ENCODE measurements around the gene LNPEP. TPM values are rescaled to one million over a fixed set of nuclear protein-coding genes. Genes with fewer than 3 reads are reported as not detected.

Gene LNPEP
- total RNA-seq, 1 donor from 2014 or later: 36.3 TPM

DNA sequence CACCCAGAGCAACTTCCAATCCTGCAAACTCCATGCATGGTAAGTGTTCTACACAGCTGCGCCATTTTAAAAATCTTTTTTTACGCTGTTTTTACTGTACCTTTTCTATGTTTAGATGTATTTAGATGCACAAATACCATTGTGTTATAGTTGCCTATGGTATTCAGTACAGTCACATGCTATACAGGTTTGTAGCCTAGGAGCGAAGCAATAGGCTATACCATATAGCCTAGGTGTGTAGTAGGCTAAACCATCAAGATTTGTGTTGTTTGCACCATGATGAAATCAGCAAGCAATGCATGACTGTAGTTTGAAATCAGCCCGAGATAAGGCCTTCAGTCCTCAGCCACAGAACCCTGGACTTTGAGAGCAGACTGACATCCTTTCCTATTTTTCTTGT is 105.4 kb downstream of the LNPEP start:
- no peaks in the 10 kb centered on the region for H3K79me2 ChIP-seq (ENCODE audit: insufficient read depth, low read length)
- no peak for TF ChIP-seq EZH2 (IDR thresholded peaks at IDR 0.05; ENCODE audit: insufficient read depth, low read length)
- TF ChIP-seq, protein P1, sequence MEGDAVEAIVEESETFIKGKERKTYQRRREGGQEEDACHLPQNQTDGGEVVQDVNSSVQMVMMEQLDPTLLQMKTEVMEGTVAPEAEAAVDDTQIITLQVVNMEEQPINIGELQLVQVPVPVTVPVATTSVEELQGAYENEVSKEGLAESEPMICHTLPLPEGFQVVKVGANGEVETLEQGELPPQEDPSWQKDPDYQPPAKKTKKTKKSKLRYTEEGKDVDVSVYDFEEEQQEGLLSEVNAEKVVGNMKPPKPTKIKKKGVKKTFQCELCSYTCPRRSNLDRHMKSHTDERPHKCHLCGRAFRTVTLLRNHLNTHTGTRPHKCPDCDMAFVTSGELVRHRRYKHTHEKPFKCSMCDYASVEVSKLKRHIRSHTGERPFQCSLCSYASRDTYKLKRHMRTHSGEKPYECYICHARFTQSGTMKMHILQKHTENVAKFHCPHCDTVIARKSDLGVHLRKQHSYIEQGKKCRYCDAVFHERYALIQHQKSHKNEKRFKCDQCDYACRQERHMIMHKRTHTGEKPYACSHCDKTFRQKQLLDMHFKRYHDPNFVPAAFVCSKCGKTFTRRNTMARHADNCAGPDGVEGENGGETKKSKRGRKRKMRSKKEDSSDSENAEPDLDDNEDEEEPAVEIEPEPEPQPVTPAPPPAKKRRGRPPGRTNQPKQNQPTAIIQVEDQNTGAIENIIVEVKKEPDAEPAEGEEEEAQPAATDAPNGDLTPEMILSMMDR (IDR thresholded peaks at IDR 0.05; ENCODE audit: insufficient read depth, low read depth, low read length): no peak
- Mint-ChIP-seq H3K9me3 (ENCODE audit: unreplicated experiment) (peaks cover 2% of the 10 kb centered on the region), H3K27me3 (ENCODE audit: low read depth, unreplicated experiment) (no peaks in the 10 kb centered on the region), H3K27ac (ENCODE audit: unreplicated experiment) (no peak overlapping the region), H3K36me3 (ENCODE audit: low read depth, unreplicated experiment) (peaks cover 7% of the 10 kb centered on the region), H3K4me3 (ENCODE audit: unreplicated experiment) (no peak overlapping the region), H3K4me1 (ENCODE audit: low read depth, unreplicated experiment) (peaks cover 7% of the 10 kb centered on the region)
- no peaks in the 10 kb centered on the region for H4K20me1 ChIP-seq (ENCODE audit: insufficient read depth, low read length)
- peaks cover 2% of the 10 kb centered on the region for H3K4me1 ChIP-seq (ENCODE audit: insufficient read depth, low read length)
- no peaks in the 10 kb centered on the region for H3K27me3 ChIP-seq (ENCODE audit: insufficient read depth, low read length)
- H3K4me3 ChIP-seq (ENCODE audit: insufficient read depth, low read depth, low read length): no peak overlapping the region
- H3K36me3 ChIP-seq (ENCODE audit: insufficient read depth, low read length): no peaks in the 10 kb centered on the region
- no peak overlapping the region for H2AFZ ChIP-seq (ENCODE audit: low read depth, low read length)
- no peak overlapping the region for H3K9ac ChIP-seq (ENCODE audit: low read length)
- no peak overlapping the region for H3K27ac ChIP-seq (ENCODE audit: low read depth, low read length)
- no peak for DNase-seq (ENCODE audit: low read depth)
- no peak overlapping the region for H3K4me2 ChIP-seq (ENCODE audit: low read length)
- no peak for FAIRE-seq
- no peaks in the 10 kb centered on the region for H3K9me3 ChIP-seq (ENCODE audit: insufficient read depth, low read depth, low read length)

DNA sequence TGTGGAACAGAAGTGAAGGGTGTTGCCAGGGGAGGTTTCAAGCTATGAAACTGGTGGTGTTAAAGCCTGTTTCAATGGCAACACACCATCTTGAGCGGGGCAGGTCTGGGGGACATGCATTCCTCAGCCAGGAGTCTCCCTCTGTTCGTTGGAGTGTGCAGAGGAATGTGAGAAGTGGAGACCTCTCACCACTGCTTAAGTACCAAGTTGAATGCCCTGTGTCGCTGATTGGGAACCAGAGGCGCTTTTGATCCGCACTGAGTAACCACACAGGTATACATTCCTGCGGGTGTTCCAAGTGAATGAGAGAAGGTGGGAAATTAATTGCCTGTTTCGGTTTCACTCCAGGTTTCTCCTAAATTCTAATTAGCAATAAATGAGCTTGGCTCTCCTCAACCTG is 107.1 kb downstream of the LNPEP start:
- Mint-ChIP-seq H3K4me1 (ENCODE audit: low read depth, unreplicated experiment) (peaks cover 16% of the 10 kb centered on the region), H3K27me3 (ENCODE audit: low read depth, unreplicated experiment) (no peaks in the 10 kb centered on the region), H3K4me3 (ENCODE audit: unreplicated experiment) (no peak overlapping the region), H3K9me3 (ENCODE audit: unreplicated experiment) (peaks cover 2% of the 10 kb centered on the region), H3K36me3 (ENCODE audit: low read depth, unreplicated experiment) (no peaks in the 10 kb centered on the region), H3K27ac (ENCODE audit: unreplicated experiment) (no peak overlapping the region)
- no peak for FAIRE-seq
- Histone ChIP-seq H4K20me1 (ENCODE audit: insufficient read depth, low read length) (no peaks in the 10 kb centered on the region), H3K4me1 (ENCODE audit: insufficient read depth, low read length) (peaks cover 4% of the 10 kb centered on the region), H3K27ac (ENCODE audit: low read depth, low read length) (no peak overlapping the region), H3K79me2 (ENCODE audit: insufficient read depth, low read length) (no peaks in the 10 kb centered on the region), H3K4me2 (ENCODE audit: low read length) (no peak overlapping the region), H3K9me3 (ENCODE audit: insufficient read depth, low read depth, low read length) (no peaks in the 10 kb centered on the region), H3K36me3 (ENCODE audit: insufficient read depth, low read length) (no peaks in the 10 kb centered on the region), H3K9ac (ENCODE audit: low read length) (no peak overlapping the region), H2AFZ (ENCODE audit: low read depth, low read length) (no peak overlapping the region), H3K27me3 (ENCODE audit: insufficient read depth, low read length) (no peaks in the 10 kb centered on the region), H3K4me3 (ENCODE audit: insufficient read depth, low read depth, low read length) (no peak overlapping the region)
- TF ChIP-seq EZH2 (IDR thresholded peaks at IDR 0.05; ENCODE audit: insufficient read depth, low read length): no peak
- TF ChIP-seq, protein P1 (IDR thresholded peaks at IDR 0.05; ENCODE audit: insufficient read depth, low read depth, low read length): no peak
- DNase-seq (ENCODE audit: low read depth): no peak

DNA sequence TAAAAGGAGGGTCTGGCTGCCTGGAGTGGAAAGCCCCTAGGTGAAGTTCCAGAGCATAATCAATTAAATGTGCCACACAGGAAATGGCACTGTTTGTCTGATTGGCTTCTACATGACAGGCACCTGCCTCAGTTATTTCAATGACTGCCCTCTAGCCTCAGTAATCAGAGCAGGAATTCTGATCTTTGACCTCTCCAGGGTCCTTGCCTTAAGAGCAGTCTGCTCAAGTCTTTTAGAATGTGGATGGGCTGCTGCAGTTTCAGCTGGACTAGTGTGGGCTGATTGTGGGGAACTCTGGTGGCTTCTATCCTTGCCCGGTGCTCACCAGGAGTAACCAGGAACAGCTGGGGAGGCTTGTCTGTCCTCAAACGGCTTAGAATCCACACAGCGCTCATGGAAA is 107.6 kb downstream of the LNPEP start:
- Mint-ChIP-seq H3K27ac (ENCODE audit: unreplicated experiment) (no peak overlapping the region), H3K9me3 (ENCODE audit: unreplicated experiment) (peaks cover 2% of the 10 kb centered on the region)

More for the DNA sequence above, 107.6 kb downstream of the LNPEP start:
- Histone ChIP-seq H3K4me3 (ENCODE audit: insufficient read depth, low read depth, low read length) (no peak overlapping the region), H3K27me3 (ENCODE audit: insufficient read depth, low read length) (no peaks in the 10 kb centered on the region), H3K27ac (ENCODE audit: low read depth, low read length) (no peak overlapping the region), H3K79me2 (ENCODE audit: insufficient read depth, low read length) (no peaks in the 10 kb centered on the region), H3K36me3 (ENCODE audit: insufficient read depth, low read length) (no peaks in the 10 kb centered on the region), H4K20me1 (ENCODE audit: insufficient read depth, low read length) (no peaks in the 10 kb centered on the region), H3K9me3 (ENCODE audit: insufficient read depth, low read depth, low read length) (no peaks in the 10 kb centered on the region), H3K4me1 (ENCODE audit: insufficient read depth, low read length) (peaks cover 4% of the 10 kb centered on the region), H3K9ac (ENCODE audit: low read length) (no peak overlapping the region), H2AFZ (ENCODE audit: low read depth, low read length) (no peak overlapping the region), H3K4me2 (ENCODE audit: low read length) (no peak overlapping the region)
- no peak for DNase-seq (ENCODE audit: low read depth)
- no peak for TF ChIP-seq EZH2 (IDR thresholded peaks at IDR 0.05; ENCODE audit: insufficient read depth, low read length)
- TF ChIP-seq, protein P1 (IDR thresholded peaks at IDR 0.05; ENCODE audit: insufficient read depth, low read depth, low read length): no peak
- no peak for FAIRE-seq
- Mint-ChIP-seq H3K27me3 (ENCODE audit: low read depth, unreplicated experiment) (no peaks in the 10 kb centered on the region), H3K4me1 (ENCODE audit: low read depth, unreplicated experiment) (peaks cover 16% of the 10 kb centered on the region), H3K36me3 (ENCODE audit: low read depth, unreplicated experiment) (no peaks in the 10 kb centered on the region), H3K4me3 (ENCODE audit: unreplicated experiment) (no peak overlapping the region)

Measured in astrocyte (in vitro differentiated cells and primary cell).